ENCODE results near the gene PUS3.

Gene PUS3

DNA sequence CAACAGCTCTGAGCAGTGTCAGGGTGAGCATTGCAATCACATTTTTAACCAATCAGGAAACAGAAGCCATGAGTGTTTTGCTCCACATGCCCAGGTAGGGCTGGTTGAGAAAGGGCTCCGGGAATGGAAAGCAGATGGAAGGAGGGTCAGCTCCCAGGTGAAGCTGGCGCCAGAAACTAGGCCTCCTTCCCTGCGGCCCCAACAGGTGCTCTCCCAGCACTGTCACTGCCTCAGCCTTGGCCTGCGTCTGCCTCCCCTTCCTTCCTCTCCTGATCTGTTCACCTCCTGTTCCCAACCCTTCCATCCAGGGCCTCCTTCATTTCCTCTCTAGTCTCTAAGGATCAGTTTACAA is 38.2 kb upstream of the PUS3 start:
- no peak for DNase-seq

DNA sequence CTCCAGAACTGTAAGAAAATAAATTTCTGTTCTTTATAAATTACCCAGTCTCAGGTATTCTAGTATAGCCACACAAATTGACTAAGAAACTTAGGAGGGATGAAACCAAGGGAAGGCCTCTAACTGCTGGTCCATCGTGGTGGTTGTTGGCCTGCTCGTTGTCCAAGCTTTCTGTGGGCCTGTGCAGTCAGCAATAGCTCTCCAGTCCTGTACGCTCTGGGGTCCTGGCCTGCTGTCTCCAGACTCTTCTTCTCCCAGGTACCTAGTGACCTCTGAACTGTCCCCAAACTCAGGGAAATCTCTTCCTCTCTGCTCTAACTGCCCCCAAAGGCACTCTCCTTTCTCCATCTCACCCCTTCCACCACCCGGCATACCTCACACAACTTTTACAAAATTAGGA is 37.1 kb upstream of the PUS3 start:
- DNase-seq: no peak

DNA sequence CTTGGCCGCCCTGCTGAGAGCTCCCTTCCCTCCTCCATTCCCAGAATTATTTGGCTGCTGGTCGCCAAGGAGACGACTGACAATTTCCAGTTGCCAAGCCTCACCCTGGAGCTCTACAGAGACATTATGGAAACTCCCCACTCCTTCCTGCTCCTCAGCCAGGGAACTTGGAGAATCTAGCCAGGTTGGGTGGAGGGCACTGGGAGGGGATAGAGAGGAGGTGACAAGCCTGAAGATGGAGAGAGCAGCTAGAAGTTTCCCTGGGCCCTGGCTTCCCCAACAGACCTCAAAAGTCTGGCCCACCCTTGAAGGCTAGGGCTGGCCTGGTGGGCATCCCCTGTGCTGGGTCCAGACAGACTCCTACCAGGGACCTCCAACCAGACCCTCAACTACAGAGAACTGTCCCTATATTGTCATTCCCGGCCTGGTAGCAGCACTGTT is 36.1 kb upstream of the PUS3 start:
- no peak for DNase-seq

DNA sequence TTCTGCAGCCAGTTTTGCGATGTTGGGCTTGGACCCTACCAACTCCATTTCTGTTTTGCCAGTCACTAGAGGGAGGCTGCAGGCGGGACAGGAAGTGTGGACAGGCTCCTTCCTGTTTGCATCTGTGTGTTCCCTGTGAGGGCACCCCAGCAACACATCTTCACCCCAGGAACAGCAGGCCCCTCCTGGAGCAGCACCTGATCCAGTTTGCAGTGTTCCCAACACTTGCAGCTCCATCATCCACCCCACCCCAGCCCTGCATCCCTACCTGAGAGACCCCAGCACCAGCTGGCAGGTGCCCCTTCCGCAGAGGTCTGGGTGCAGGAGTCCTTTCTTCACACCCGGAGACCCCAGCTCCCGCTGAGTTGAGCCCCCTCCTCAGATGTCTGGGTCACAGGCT is 35.4 kb upstream of the PUS3 start:
- DNase-seq: no peak

DNA sequence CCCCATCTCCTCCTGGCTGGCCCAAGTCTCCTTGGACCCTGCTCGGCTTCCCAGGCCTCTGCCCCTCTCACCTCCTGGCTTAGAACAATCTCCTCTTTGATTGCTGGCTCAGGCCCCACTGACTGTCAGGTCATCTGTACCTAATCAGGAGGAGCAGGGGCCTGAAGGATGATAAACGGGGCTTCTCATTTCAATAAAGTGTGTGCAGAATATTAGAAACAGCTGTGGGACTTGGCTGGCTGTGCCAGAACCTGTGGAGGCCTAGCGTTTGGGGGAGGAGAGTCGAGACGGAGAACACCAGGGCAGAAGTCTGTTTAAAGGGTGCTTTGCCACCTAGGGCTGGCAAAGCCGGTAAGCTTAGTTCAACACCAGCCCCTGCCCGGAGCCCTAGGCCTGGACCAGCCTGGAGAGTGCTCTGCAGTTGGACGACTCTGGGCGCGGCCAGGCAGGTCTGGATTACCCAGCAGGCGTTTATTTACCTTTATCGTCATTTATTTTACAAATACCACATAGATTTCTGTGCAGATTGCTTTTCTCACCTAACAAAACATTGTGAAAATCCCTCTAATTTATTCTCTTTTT is 32.7 kb upstream of the PUS3 start:
- no peak for DNase-seq

DNA sequence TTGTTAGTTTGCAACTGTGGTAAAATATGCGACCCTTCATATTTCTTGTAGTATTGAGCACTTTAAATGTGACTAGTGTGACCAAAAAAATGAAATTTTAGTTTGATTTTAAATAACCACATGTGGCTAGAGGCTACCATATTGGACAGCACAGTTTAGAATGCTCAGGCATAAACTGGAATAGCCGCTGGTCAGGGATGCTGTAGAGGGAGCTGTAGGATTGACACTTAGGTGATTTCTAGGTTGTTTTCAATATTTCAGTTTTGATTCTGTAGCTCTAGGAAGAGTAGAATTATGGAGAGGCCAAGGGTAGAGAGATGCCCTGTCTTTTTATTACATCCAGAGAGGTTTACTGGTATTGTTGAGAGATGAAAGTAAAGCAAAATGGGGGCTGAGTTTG is 32.0 kb upstream of the PUS3 start:
- no peak for DNase-seq

DNA sequence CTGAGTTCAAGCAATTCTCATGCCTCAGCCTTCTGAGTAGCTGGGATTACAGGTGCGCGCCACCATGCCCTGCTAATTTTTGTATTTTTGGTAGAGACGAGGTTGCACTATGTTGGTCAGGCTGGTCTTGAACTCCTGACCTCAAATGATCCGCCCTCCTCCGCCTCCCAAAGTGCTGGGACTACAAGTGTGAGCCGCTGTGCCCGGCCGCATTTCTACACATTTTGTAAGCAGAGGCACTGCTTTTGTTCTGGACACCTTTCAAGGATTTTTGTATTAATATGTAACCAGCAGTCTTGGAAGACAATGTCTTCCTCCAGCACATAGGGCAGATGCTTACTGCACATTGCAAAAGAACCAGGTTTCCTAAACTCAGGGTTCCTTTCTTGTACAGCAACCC is 31.5 kb upstream of the PUS3 start:
- DNase-seq: no peak

DNA sequence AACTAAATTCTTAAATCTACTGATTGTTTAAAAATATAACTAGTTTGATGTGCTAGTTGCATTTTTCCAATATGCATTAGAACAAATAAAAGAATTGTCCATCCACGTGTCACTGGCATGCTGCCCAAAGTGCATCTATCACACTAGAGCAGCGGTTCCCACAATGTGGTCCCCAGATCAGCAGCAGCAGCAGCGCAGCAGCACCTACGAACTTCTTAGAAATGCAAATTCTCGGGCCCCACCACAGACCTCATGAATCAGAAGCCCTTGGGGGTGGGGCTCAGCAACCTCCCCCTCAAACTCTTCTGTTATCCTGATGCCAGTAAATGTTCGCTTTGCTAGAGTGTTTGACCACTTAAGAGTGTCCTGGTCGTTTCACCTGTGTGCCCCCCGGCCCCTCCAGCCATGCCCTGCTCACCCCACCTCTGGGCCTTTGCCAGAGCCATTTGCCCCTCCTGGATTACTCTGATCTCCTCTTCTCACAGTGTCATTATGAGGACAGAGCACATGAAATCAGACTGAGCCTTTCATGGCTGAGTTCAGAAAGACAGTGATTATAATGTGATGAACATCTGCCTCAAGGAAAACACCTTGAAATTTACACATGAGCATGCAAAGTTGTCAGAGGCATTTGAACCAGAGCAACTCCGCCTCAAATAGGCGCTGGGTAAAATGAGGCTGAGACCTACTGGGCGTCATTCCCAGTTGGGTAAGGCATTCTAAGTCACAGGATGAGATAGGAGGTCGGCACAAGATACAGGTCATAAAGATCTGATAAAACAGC is 30.2 kb upstream of the PUS3 start:
- DNase-seq: no peak

DNA sequence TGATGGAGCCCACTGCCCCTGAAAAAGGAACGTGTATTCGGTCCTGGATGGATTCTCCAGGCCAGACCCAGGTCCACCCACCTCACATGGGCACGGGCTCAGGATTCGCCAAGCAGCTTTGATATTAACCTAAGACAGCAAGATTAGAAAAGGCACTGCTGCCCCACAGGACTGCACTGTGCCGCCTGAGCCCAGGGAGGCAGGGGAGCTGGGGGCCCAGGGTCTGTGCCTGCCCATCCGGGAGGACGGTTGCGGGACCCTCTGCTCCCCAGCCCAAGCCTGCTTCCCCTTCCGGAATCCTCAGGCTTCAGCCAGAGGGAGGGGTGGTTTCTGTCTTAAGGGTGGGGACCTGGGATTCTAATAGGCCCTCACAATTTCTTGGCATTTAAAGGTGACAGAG is 29.3 kb upstream of the PUS3 start:
- DNase-seq: no peak

DNA sequence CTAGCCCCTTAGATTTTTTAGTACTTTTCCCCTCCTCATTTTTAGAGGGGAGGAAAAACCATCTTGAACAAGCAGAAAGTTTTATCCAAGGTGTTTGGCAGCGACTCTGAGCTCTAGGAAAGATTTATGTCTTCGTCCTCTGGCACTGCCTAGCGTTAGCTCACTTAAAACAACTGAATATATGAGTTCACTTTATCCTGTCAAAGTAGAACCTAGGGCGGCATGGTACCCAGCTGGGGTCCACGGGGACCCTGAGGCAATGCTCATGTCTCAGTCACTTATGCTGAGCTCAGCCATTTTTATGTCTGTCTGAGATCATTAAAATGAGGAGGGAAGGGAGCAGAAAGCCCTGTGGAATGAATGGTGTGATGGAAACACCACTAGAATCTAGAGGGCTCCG is 28.7 kb upstream of the PUS3 start:
- DNase-seq: no peak

DNA sequence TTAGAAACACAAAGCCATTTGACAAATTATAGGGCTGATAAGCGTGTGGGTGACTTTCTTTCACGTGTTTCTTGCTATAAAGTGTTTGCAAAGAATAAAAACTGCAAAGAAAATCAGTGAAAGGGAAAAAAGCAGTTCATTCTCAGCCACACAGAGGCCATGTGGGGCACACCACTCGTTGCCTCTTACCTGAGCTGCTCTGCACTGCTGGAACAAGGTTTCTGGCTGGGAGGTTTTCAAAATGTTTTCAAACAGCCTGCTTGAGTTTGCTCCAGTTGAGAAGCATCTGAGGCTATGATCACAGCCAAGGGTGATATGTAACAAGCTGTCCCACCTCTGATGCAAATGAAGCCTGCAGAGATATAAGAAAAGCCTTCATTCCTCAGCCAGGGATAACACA is 28.1 kb upstream of the PUS3 start:
- no peak for DNase-seq

DNA sequence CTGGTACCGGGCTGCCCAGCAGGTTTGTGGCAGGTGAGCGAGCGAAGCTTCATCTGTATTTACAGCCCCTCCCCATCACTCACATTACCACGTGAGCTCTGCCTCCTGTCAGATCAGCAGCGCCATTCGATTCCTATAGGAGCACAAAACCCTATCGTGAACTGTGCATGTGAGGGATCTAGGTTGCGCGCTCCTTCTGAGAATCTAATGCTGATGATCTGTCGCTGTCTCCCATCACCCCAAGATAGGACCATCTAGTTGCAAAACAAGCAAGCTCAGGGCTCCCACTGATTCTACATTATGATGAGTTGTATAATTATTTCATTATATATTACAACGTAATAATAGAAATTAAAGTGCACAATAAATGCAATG is 27.1 kb upstream of the PUS3 start:
- DNase-seq: no peak

DNA sequence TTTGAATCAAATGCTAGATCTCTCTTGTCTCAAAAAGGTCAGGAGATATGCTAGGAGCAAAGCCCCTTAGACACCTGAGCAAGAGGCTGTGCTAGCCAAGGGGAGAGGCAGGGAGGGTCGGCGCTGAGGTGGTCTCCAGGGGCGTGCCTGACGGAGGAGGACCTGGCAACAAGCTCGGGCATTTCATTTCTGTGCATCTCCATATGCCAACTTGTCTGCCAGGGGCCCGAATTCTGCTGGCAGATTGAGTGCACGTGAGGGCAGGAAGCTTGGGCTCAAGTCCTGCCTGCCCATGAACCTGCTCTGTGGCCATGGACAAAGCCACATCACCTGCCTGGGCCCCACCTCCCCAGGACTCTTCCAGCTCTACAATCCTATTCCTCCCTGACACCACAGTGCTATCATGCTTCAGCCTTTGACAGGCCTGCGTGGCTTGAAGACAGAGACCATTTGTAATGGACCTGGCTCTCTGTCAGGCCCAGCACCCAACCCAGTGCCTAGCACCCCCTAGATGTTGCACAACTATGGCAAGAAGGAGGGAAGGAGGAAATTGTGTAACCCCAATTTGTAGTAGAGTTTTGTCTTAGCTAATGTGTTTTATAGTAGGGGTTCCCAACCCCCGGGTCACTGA is 26.6 kb upstream of the PUS3 start:
- DNase-seq: no peak

DNA sequence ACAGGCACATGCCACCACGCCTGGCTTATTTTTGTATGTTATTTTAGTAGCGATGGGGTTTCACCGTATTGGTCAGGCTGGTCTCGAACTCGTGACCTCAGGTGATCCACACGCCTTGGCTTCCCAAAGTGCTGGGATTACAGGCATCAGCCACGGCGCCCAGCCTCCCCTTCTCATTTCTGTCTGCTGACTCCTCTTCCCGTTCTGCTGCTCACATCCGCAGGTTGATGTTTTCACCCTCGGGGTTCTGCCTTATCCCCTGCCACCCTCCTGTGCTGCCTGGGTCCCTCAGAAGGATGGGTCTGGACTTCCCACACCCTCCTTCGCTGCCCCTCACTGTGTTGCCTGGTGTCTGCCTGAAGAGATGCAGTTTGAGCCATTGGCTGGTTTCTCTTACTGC is 23.7 kb upstream of the PUS3 start:
- DNase-seq: no peak

DNA sequence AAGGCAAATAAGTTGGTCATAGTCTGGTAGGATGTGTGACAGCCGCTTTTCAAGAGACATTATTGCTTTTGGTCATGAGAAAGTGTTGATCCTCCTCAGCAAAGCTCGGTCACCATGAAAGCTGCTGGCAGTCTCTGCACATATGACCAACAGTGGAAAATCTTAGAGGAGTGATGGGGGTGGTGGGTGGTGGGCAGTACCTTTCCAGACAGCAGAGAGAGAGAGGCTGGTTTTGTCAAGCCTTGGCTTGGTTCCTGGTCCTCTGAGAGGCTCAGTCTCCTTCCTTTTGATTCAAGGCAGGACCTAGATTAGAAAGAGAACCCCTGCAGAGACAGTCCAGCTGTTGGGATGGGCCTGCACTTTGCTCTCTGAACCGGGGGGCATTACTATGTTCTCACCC is 22.8 kb upstream of the PUS3 start:
- no peak for DNase-seq

DNA sequence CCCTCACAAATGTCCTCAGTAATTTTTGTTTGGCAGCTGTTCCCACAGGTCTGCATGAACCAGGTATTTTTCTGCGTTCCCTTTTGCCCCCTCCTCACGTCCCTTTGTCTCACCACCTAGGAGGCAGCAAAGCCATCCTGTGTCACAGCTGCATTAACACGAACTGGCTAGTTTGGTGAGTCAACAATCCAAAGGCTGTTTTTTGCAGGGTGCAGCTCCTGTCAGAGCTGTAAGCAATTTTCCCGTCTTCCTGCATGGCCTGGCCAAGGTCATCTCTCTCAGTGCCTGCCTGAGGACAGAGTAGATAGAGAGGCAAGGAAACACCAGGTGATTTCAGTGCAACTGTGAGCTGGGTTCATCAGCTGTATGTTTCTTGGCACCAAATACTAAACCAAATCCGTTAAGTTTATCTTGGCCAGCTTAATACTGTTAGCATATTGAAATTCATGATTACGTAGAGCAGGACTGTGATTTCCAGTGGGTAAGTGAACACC is 22.3 kb upstream of the PUS3 start:
- DNase-seq: no peak

DNA sequence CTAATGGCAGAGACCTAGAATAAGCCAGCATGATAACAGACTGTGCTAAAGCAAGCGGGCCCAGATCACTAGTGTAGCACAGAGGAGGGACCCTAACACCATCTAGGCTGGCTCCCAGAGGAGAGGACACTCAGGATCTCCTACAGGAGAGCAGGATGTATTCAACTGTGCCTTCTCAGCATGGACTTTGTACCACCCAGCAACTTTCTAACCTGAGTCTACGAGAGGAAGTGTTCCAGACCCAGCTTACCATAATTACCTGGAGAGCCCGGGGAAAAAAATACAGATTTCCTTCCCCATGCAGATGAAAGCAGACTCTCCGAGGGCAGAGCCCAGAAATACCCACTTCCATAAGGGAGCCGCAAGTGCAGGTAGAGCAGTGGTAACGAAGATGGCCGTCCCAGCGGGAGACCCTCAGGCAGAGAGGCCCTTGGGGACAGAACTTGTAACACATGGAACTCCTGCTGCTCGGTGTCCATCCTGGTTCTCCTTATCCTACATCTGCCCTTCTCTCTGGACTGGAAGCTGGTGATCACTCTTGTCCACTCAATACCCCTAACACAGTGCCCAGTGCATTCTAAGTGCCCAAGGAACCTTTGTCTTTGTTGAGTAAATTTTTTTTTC is 21.5 kb upstream of the PUS3 start:
- DNase-seq: no peak

DNA sequence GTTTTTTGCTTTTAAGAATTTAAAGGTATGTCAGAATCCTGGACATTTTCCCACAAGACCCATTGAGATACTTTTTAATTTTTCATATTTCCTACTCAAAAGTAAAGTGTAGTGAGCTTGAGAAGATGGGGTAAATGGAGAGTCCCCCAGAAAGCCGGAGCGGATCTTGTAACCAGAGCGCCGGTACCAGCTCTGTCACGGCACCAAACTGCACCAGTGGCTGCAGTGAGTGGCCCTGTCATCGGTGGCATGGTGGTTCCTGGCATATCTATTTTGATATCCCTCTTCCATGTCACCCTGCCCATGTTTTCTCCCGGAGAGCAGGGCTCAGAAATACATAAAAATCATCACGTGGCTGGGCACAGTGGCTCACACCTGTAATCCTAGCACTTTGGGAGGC is 20.6 kb upstream of the PUS3 start:
- no peak for DNase-seq

DNA sequence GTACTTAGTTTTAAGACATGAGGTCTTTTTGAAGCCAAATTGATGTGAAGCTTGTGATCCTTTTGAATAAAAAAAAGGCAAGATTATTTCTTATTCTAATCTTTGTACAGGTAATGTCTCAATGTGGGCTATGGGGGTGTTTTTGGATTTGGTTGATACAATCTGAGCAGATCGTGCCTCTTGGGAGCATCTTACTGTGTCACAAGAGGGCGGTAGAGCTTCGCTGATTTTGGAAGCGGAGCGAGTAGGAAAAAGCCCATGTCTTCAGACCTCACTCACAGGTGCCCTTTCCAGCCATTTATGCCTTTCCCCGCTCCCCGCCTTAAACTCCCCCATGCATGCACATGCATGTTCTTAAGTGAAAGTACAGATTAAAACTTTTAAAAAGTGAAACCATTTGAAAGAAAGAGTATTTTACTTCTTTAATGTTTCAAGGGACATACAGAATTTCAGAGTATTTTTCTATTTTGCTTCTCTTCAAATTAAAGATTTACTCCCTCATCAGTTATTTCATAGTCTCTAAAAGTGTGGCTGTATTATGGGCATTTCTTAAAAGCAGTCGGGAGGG is 20.1 kb upstream of the PUS3 start:
- peak; percentile 84 for DNase-seq

DNA sequence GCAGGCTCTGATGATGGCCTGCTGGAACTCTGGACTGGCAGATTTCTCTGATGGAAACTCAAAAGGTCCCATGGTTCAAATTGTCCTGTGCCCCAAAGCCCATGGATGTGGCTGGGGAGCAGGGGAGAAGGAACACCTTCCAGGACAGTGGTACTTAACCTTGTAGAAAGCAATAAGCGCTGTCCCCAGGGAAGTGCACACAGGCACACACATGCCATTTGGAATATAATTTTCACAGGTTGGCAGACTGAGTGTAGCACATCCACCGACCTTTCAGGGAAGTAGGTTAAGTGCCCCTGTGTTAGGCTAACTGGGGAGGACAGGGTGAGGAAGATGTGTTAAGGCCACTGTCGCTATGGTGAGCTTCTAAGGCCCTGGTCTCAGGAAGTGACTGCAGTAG is 19.1 kb upstream of the PUS3 start:
- no peak for DNase-seq

DNA sequence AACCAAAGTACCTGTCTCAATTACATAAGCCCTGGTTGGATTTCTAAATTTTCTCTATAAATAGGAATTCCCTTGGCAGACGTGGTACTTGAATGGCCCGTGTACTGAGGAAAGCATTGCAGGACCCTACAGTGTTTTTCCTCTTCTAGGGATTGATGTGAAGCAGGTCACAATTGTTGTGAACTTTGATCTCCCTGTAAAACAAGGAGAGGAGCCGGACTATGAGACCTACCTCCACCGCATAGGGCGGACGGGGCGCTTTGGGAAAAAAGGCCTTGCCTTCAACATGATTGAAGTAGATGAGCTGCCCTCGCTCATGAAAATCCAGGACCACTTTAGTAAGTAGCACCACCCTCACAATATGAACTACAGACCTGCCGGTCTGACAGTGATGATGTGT is 18.0 kb upstream of the PUS3 start:
- no peak for DNase-seq

DNA sequence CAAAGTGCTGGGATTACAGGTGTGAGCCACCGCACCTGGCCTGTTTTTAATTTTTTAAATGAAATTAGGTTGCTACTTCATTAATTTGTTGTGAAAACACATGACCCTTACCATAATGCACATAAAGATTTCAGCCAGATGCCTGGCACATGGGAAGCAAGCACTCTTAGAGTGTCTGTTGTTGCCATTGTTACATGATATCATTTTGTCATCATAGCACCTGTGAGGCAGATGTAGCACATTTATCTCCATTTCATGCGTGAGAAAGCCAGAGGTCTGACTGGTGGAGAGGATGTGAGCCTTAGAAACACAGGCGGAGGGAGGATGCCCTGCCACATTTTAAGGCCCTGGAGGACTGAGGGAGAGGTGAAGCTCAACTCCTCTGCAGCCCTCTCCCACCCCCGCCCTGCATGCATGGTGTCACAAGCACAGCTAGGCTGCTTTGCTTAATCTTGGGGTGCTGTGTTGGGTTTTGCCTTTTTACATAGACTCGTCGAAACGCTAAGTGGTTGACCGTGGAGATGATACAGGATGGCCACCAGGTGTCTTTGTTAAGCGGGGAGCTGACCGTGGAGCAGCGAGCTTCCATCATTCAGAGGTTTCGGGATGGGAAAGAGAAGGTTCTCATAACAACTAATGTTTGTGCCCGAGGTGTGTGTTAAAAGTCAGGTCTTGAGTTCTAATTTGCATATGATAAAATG is 15.3 kb upstream of the PUS3 start:
- DNase-seq: no peak

DNA sequence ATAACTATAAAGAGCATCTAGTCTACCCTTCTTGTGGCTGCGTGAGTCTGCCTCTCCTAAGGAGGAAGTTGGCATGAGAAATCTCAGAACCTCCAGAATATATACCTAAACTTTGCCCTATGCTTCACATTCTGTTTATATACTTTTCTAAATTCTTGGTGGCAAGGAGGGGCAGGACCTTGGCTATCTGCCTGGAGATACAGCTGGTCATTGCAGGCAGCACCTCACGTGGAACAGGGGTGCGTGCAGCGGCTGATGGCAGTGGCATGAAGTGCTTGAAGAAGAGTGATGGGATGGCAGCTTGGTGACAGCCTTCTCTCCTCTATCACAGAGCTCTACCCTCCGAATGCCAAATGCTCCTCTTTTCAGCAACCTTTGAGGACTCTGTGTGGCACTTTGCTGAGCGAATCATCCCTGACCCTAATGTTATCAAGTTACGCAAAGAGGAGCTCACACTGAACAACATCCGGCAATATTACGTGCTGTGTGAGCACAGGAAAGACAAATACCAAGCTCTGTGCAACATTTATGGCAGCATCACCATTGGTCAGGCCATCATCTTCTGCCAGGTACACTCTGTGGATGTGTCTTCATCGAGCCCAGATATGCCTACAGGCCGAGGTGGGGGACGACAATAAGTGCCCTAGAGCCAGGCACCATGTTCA is 13.8 kb upstream of the PUS3 start:
- DNase-seq: no peak

All from DMS79 treated with DMSO at 0.1 percent for 48 hours (cell line).